ENCODE measurements around the gene GNG8. TPM values are rescaled to one million over a fixed set of nuclear protein-coding genes. Genes with fewer than 3 reads are reported as not detected.

The GNG8 gene
- total RNA-seq, 2 donors from 2014 or later = not detected

- Histone ChIP-seq H3K27ac (ENCODE audit: low read depth, low read length) (no peak overlapping the region), H3K27me3 (ENCODE audit: control insufficient read depth, insufficient read depth, low read length, poor library complexity, severe bottlenecking) (no peaks in the 10 kb centered on the region), H3K4me1 (ENCODE audit: control insufficient read depth, insufficient read depth, low read length) (peaks cover 12% of the 10 kb centered on the region), H3K4me3 (ENCODE audit: low read length) (peak overlapping the region; percentile 99), H3K9me3 (ENCODE audit: control insufficient read depth, low read length) (peaks cover 12% of the 10 kb centered on the region), H3K9ac (ENCODE audit: extremely low read depth, low read length, poor library complexity, severe bottlenecking) (peak overlapping the region; percentile 8), H3K36me3 (ENCODE audit: control insufficient read depth, insufficient read depth, low read length) (peaks cover 47% of the 10 kb centered on the region)
- no peaks in the 10 kb centered on the region for H3K27me3 Mint-ChIP-seq (ENCODE audit: insufficient read depth)
- peak overlapping the region; percentile 86 for H3K27ac Mint-ChIP-seq
- 85 to 91% methylated on average over 6 to 9 of the region's 9 CpGs for WGBS, 2 experiments (ENCODE audit: insufficient coverage in 1 of 2, insufficient read length in 1 of 2)
- peak overlapping the region; percentile 93 for H3K4me3 Mint-ChIP-seq
- no peak for TF ChIP-seq CTCF (conservative IDR thresholded peaks at IDR 0.05)
- H3K9me3 Mint-ChIP-seq = peaks cover 2% of the 10 kb centered on the region
- peaks cover 19% of the 10 kb centered on the region for H3K4me1 Mint-ChIP-seq
- DNase-seq = peak; percentile 43
- peaks cover 34% of the 10 kb centered on the region for H3K36me3 Mint-ChIP-seq (ENCODE audit: low read depth)
Observed at GRCh38 chr19:46603752-46604231, 32.2 kb downstream of the GNG8 start.

GRCh38 chr19:46603195-46603637 is 32.8 kb downstream of the GNG8 start:
- Histone ChIP-seq H3K9me3 (ENCODE audit: control insufficient read depth, low read length) (peaks cover 18% of the 10 kb centered on the region), H3K9ac (ENCODE audit: extremely low read depth, low read length, poor library complexity, severe bottlenecking) (peak overlapping the region; percentile 26), H3K27ac (ENCODE audit: low read depth, low read length) (no peak overlapping the region), H3K4me3 (ENCODE audit: low read length) (peak overlapping the region; percentile 99), H3K36me3 (ENCODE audit: control insufficient read depth, insufficient read depth, low read length) (peaks cover 41% of the 10 kb centered on the region), H3K27me3 (ENCODE audit: control insufficient read depth, insufficient read depth, low read length, poor library complexity, severe bottlenecking) (no peaks in the 10 kb centered on the region), H3K4me1 (ENCODE audit: control insufficient read depth, insufficient read depth, low read length) (peaks cover 12% of the 10 kb centered on the region)
- H3K36me3 Mint-ChIP-seq (ENCODE audit: low read depth) = peaks cover 29% of the 10 kb centered on the region
- peak overlapping the region; percentile 93 for H3K4me3 Mint-ChIP-seq
- H3K9me3 Mint-ChIP-seq = peaks cover 4% of the 10 kb centered on the region
- H3K4me1 Mint-ChIP-seq = peaks cover 19% of the 10 kb centered on the region
- H3K27me3 Mint-ChIP-seq (ENCODE audit: insufficient read depth) = peaks cover 2% of the 10 kb centered on the region
- TF ChIP-seq CTCF (conservative IDR thresholded peaks at IDR 0.05) = no peak
- WGBS, 2 experiments (ENCODE audit: insufficient coverage in 1 of 2, insufficient read length in 1 of 2) = 52 to 100% methylated on average over 1 to 2 of the region's 2 CpGs
- peak; percentile 61 for DNase-seq
- peak overlapping the region; percentile 86 for H3K27ac Mint-ChIP-seq

GRCh38 chr19:46602392-46603194 is 33.4 kb downstream of the GNG8 start:
- DNase-seq = peak; percentile 44
- peaks cover 24% of the 10 kb centered on the region for H3K9me3 ChIP-seq (ENCODE audit: control insufficient read depth, low read length)
- Mint-ChIP-seq H3K9me3 (peaks cover 10% of the 10 kb centered on the region), H3K27ac (peak overlapping the region; percentile 89), H3K4me3 (peak overlapping the region; percentile 93), H3K4me1 (peaks cover 19% of the 10 kb centered on the region), H3K36me3 (ENCODE audit: low read depth) (peaks cover 23% of the 10 kb centered on the region), H3K27me3 (ENCODE audit: insufficient read depth) (peaks cover 2% of the 10 kb centered on the region)
- H3K36me3 ChIP-seq (ENCODE audit: control insufficient read depth, insufficient read depth, low read length) = peaks cover 35% of the 10 kb centered on the region
- peak overlapping the region; percentile 6 for H3K27ac ChIP-seq (ENCODE audit: low read depth, low read length)
- WGBS, 2 experiments (ENCODE audit: insufficient coverage in 1 of 2, insufficient read length in 1 of 2) = 46 to 47% methylated on average over 17 to 23 of the region's 23 CpGs
- no peaks in the 10 kb centered on the region for H3K27me3 ChIP-seq (ENCODE audit: control insufficient read depth, insufficient read depth, low read length, poor library complexity, severe bottlenecking)
- peaks cover 12% of the 10 kb centered on the region for H3K4me1 ChIP-seq (ENCODE audit: control insufficient read depth, insufficient read depth, low read length)
- TF ChIP-seq CTCF (conservative IDR thresholded peaks at IDR 0.05) = no peak
- peak overlapping the region; percentile 89 for H3K9ac ChIP-seq (ENCODE audit: extremely low read depth, low read length, poor library complexity, severe bottlenecking)
- peak overlapping the region; percentile 99 for H3K4me3 ChIP-seq (ENCODE audit: low read length)

Measured in endodermal cell (in vitro differentiated cells).